ENCODE data around the gene CTU2.

CTU2 gene

GRCh38 chr16:88696441-88696840 is 9.9 kb upstream of the CTU2 start:
- no peak for DNase-seq (ENCODE audit: low read depth in 1 of 2, low spot score in 1 of 2)

DNA sequence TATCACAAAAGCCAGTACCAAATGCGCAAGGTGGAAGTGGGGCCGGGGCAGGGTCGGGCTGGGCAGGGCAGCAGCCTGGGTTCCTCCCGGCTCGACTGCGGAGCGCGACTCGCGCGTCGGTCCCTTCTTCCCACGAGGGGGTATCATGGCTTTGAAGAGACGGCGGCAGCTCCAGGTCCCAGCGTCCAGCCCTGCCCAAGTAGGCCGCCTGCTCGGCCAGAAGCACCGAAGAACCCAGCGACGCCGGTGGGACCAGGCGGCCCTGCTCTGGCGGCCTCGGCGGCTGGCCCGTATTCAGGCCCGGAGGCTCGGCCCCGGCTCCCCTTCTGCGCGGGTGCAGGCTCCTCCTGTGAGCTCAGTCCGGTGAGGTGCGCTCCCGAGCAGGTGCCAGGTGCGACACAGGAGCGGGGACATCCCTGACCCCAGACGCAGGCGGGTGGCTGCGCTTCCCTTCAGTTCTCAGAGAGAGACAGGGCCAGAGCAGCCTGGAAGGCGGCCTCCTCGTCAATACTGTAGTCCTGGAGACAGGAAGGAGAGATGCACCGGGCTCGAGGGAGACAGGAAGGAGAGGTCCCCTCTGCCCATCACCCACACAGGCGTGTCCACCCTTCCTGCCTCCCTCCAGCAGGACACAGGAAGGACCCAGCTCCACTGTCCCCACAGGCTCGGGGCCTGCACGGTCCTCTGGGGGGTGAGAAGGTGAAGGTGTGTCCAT is 9.0 kb upstream of the CTU2 start:
- no peak for DNase-seq (ENCODE audit: low read depth in 1 of 2, low spot score in 1 of 2)

GRCh38 chr16:88697831-88698615 is 8.3 kb upstream of the CTU2 start:
- no peak for DNase-seq (ENCODE audit: low read depth in 1 of 2, low spot score in 1 of 2)

- DNase-seq (ENCODE audit: low read depth in 1 of 2, low spot score in 1 of 2), result no peak
These were observed 7.7 kb upstream of the CTU2 start for GRCh38 chr16:88698646-88699045.

- no peak for DNase-seq (ENCODE audit: low read depth in 1 of 2, low spot score in 1 of 2)
These were observed 7.1 kb upstream of the CTU2 start for GRCh38 chr16:88699180-88699579.

- no peak for DNase-seq (ENCODE audit: low read depth in 1 of 2, low spot score in 1 of 2)
These were observed 6.0 kb upstream of the CTU2 start for GRCh38 chr16:88700322-88700635.

GRCh38 chr16:88700636-88701482 is 5.4 kb upstream of the CTU2 start:
- peak; percentile 87 to 89 for DNase-seq (ENCODE audit: low read depth in 1 of 2, low spot score in 1 of 2)

DNA sequence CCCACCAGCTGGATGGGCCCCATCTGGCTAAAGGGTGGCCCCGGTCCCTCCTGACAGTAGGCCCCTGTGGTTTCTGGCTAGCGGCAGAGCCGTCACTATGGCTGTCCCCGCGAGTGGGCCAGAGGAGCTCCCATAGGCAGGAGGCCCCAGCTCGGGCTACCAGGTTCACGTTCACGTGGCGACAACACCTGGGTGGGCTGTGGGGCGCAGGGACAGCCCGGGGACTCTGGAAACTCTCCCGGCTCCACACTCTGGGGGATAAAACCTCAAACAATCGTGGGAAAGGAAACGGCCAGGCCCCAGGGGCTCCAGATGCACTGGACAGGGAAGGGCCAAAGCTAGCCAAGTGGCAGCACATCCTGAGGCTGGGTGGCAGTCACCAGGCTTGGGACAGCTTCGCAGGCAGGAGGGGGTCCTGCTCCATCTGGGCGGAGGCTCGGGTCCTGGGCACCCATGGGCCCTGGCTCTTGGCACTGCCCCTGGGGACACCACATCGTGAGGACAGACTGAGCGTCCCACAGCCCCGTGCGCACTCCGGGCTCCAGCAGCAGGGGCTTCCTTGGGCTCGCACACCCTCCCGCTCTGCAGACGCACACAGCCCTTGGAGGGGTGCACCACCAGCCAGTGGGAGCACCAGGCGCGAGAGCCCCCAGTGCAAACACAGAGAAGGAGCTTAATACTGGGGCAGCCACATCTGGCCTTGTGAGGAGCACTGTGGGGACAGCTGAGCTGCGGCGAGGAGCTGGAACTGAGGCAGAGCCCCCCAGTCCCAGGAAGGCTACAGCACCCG is 4.5 kb upstream of the CTU2 start:
- DNase-seq (ENCODE audit: low read depth in 1 of 2, low spot score in 1 of 2), result no peak

DNA sequence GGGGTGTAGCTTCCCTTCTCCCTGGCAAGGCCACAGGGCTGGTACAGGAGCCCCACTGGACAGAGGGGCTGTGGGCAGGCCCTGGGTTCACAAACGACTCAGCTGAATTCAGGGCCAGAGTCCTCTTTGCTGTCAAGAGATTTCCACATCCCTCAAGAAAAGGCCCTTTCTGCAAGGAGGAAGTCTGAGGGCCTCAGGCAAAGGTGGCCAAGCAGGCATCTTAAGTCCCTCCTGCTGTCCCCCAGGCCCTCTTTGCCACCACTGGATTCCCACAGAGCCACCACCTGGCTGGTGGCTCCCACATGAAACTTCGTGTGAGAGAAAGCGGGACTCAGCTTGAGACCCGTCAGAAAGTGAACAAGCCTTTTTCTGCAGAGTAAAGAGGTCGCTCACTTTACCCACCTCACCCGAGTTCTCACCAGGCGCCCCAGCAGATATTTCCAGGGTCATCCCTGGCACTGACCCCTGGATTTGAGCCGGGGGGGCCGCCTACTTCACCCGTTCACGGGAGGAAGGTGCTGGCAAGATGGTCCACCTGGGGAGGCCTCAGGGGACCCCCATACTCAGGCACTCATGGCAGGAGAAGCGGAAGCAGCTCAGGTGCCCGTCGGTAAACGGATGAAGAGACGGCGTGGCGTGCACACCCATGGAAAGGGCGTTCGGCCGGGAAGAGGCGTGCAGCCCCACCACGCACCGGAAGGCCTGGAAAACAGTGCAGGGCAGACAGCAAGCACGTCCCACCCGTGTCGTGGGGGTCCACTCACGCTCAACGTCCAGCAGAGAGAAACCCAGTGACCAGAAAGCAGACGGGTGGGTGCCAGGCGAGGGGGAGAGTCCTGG is 3.7 kb upstream of the CTU2 start:
- no peak for DNase-seq (ENCODE audit: low read depth in 1 of 2, low spot score in 1 of 2)

DNA sequence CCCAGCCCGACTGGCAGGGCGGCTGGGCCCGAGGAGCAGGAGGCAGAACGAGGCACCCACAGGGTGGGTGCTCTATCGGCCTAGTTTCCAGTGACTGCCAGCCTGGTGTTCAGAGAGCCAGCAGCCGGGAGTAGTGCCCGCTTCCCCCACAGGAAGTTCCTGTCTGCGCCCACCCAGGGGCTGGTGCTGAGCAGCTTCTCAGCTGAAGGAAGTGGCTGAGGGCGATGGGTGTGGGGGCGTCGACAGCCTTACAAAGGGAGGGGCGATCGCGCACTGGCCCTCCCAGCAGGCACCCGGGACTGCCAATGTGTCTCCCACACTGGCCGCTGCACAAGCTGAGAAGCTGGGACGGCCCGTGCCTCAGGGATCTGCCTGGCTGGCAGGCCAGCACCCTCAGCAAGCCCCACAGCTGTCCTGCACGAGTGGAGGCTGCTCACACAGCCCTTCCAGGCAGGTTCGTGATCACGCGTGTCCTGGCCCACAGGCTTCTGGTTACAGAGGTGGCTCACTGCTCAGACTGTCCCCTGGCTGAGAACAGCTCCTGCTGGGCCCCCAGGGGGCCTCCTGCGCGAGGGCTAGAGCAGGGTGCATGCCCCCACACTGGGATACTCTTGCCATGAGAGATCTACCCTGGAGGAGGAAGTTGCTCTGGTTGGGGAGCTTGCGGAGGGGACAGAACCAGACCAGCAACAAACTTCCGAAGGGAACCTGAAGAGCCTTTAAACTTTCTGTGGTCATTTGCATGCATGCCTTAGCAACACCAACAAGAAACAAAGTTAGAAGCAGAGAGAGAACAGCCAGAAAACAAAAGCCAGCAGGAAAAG is 2.6 kb upstream of the CTU2 start:
- DNase-seq (ENCODE audit: low read depth in 1 of 2, low spot score in 1 of 2), result peak; percentile 43 to 44

DNA sequence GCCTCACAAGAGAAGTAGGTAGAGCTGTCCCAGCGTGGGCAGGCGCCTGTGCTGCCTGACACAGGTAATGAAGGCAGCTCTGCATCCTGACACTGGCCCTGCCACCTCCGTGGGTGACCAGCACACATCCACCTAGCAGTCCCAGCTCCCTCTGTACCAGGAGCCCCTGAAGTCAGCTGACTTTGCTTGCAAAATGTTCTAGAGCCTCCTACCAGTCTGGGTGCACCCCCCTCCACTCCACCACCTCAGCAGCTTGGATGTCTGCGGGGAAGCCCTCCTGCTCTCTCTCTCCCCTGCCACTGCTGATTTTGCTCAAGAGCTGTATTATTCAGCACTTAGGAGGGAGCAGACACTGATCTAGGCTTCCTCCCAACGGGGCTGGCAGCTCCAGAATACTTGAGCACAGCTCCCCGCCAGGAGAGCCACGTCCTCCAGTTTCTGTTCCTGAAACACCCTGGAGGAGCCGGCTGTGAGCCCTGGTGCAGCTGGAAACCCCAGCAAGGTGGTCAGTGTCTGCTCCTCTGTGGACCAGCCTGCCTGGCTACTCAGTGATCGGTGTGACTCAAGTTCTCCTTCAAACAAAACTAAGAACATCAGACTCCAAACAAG is 1.1 kb upstream of the CTU2 start:
- no peak for DNase-seq (ENCODE audit: low read depth in 1 of 2, low spot score in 1 of 2)

DNA sequence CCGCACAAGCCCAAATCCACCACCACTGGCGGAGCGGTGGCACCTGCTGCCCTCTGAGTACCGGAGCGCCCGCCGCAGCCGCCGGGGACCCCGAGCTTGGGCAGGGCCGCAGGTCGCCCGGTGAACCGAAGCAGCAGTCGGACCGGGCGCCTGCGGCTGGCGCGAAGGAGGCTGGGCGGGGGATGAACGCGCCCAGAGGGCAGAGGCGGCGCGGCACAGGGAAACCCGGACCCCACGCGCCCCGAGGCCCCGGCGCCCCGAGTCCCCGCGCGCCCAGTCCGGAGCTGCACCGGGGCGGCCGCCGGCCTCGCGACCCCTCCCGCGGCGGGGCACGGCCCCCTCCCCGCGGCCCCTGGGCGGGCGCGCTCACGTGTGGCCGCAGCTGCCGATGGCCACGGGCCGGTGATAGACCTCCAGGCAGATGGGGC is 488 bp upstream of the CTU2 start:
- no peak for DNase-seq (ENCODE audit: low read depth in 1 of 2, low spot score in 1 of 2)

DNA sequence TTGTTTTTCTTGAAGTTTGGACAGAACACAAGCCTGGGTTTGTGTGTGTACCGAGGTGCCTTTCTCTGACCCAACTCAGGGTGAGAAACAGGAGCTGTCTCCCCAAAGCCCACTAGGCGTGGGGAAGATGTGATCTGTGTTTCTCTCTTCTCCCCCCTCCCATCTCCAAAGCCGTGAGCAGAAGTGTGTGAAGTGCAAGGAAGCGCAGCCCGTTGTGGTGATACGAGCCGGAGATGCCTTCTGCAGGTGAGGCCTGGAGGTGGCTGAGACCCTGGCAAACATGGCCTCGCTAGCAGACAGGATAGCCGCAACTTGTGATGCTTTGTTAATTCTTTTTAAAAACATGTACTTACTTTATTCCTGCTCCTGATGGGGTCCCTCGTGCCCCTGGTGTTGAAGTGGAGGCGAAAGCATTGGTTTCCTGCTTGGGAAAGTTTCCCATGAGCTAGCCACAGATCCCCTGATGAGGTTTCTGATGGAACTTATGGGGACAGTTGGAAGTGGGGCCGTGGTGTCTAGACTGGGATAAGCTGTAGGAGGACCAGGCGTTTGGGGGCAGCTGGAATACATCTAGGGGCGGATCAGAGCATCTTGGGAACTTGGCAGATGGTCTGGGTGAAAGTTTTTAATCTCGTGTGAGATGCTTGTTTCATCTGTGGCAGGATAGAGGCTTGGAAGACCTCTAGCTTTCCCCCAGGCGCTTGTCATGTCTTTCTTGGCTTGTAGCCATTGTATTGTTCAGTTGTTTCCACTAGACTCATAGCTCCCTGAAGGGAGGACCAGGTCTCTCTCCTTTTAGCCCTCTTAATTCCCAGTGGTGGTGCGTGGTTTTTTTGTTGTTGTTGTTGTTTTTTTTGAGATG is 893 bp downstream of the CTU2 start:
- DNase-seq (ENCODE audit: low read depth in 1 of 2, low spot score in 1 of 2), result no peak

DNA sequence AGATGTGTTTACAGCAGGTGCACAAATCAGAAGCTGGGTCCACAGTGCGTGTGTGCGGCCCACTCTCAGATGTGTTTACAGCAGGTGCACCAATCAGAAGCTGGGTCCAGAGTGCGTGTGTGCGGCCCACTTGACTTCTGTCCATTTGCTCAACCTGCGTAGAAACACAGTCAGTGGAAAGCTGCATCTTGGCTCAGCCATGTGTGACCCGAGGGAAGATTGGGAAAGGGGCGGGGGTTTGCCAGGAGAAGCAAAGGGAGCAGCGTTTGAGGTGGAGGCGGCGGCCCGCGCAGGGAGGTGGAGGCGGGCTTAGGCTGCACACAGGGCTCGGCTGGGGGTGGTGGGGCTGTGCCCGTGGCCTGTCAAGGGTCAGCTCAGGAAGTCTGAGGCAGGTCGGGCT is 4.3 kb downstream of the CTU2 start:
- no peak for DNase-seq (ENCODE audit: low read depth in 1 of 2, low spot score in 1 of 2)

GRCh38 chr16:88711750-88712340 is 5.5 kb downstream of the CTU2 start:
- no peak for DNase-seq (ENCODE audit: low read depth in 1 of 2, low spot score in 1 of 2)

DNA sequence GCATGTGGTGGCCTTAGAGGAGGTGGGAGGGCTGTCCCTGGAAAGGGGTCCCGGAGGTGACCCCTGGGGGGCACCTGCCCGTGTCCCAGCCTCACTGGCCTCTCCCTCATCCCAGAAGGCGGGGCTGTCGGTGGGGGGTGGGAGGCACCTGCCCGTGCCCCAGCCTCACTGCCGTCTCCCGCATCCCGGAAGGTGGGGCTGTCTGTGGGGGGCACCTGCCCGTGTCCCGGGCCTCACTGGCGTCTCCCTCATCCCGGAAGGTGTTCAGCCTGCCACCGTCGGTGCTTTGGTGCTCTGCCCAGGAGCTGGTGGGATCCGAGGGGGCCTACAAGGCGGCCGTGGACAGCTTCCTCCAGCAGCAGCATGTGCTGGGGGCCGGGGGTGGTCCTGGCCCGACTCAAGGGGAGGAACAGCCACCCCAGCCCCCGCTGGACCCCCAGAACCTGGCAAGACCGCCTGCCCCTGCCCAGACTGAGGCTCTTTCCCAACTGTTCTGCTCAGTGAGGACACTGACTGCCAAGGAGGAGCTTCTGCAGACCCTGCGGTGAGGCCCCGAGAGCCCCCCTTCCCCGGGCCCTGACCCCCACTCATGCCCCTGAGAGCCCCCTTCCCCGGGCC is 6.2 kb downstream of the CTU2 start:
- no peak for DNase-seq (ENCODE audit: low read depth in 1 of 2, low spot score in 1 of 2)

DNA sequence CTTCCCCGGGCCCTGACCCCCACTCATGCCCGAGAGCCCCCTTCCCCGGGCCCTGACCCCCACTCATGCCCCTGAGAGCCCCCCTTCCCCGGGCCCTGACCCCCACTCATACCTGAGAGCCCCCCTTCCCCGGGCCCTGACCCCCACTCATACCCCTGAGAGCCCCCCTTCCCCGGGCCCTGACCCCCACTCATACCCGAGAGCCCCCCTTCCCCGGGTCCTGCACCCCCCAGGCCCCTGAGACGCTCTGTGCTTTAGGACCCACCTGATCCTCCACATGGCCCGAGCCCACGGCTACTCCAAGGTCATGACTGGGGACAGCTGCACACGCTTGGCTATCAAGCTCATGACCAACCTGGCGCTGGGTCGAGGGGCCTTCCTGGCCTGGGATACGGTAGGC is 6.8 kb downstream of the CTU2 start:
- DNase-seq (ENCODE audit: low read depth in 1 of 2, low spot score in 1 of 2), result no peak

Data from stimulated activated CD4-positive, alpha-beta T cell treated with anti-CD3 and anti-CD28 coated beads, Interleukin-15, amount 100 ng/mL, for 1 hour (primary cell).